Calu3 (cell line): Measurements from ENCODE around the gene TUT7. TPM values are rescaled to one million over a fixed set of nuclear protein-coding genes. Genes with fewer than 3 reads are reported as not detected.

Experiments used
- BruUV-seq: library from RNA; stranded (reverse); fragments of 400-500 nt; replicated peaks from 2 replicates; lab custom pipeline; 2021; lab: Mats Ljungman, UMichigan
- CTCF ChIA-PET: fragments of 300-600 bp; sonication (Branson Sonifier 250); formaldehyde crosslinking; loops from one replicate; lab custom pipeline; 2022; ENCODE audit warnings: antibody characterized with exemption; lab: Charles Lee
- DNase-seq: peaks from one replicate; pipeline ENCODE4 v3.0.0; 2022
- H3K27ac Mint-ChIP-seq: one replicate; pipeline ENCODE4 v1.8.0; 2022; ENCODE audit warnings: mixed read lengths; ENCODE audit not compliant: unreplicated experiment
- H3K27me3 Mint-ChIP-seq: one replicate; pipeline ENCODE4 v1.8.0; 2022; ENCODE audit warnings: mixed read lengths; ENCODE audit not compliant: unreplicated experiment
- H3K36me3 Mint-ChIP-seq: one replicate; pipeline ENCODE4 v1.8.0; 2022; ENCODE audit warnings: mild to moderate bottlenecking, moderate library complexity, mixed read lengths; ENCODE audit not compliant: insufficient read depth, unreplicated experiment
- H3K4me1 Mint-ChIP-seq: one replicate; pipeline ENCODE4 v1.8.0; 2022; ENCODE audit warnings: mild to moderate bottlenecking, low read depth, mixed read lengths; ENCODE audit not compliant: unreplicated experiment
- H3K4me3 Mint-ChIP-seq: one replicate; pipeline ENCODE4 v1.8.0; 2022; ENCODE audit warnings: mild to moderate bottlenecking, low read depth, moderate library complexity, mixed read lengths; ENCODE audit not compliant: unreplicated experiment
- H3K9me3 Mint-ChIP-seq: one replicate; pipeline ENCODE4 v1.8.0; 2022; ENCODE audit warnings: low read depth, mixed read lengths; ENCODE audit not compliant: unreplicated experiment
- CTCF ChIP-seq: fragments of 200-600 bp; IDR thresholded peaks from one replicate; pipeline ENCODE4 v1.8.0; 2022; ENCODE audit warnings: antibody characterized with exemption; ENCODE audit not compliant: unreplicated experiment
- intact Hi-C: fragments of 100-400 bp; cut with micrococcal nuclease; formaldehyde crosslinking; loops from one replicate; pipeline ENCODE4 v1.10.0; 2022; ENCODE audit not compliant: unreplicated experiment
- total RNA-seq: library from RNA; stranded (reverse); gene quantifications from 2 replicates; pipeline ENCODE4 v1.2.3, GENCODE V29; 2022

TUT7 gene
- total RNA-seq, 1 experiment from 2014 or later = 16.2 TPM

GRCh38 chr9:86344818-86345217 is 9.4 kb downstream of the TUT7 start:
- Mint-ChIP-seq H3K9me3 (no peaks in the 10 kb centered on the region), H3K27me3 (no peaks in the 10 kb centered on the region), H3K36me3 (peaks cover 16% of the 10 kb centered on the region), H3K4me3 (no peak overlapping the region), H3K27ac (no peak overlapping the region), H3K4me1 (peaks cover 23% of the 10 kb centered on the region)
- no TSS peak for BruUV-seq
- no peak for DNase-seq
- intact Hi-C loops = no loop called here
- no peak for TF ChIP-seq CTCF
- CTCF ChIA-PET = no interaction called here

- no peak overlapping the region for H3K27ac Mint-ChIP-seq
- no TSS peak for BruUV-seq
- peaks cover 8% of the 10 kb centered on the region for H3K4me1 Mint-ChIP-seq
- no peaks in the 10 kb centered on the region for H3K27me3 Mint-ChIP-seq
- H3K36me3 Mint-ChIP-seq = peaks cover 13% of the 10 kb centered on the region
- CTCF ChIA-PET = interaction anchor here (1.7 kb wide), 1 partner anchor 37 kb away, joined by 4 read pairs; no protein-coding TSS in a partner anchor
- H3K9me3 Mint-ChIP-seq = no peaks in the 10 kb centered on the region
- no peak for DNase-seq
- H3K4me3 Mint-ChIP-seq = no peak overlapping the region
- intact Hi-C loops = no loop called here
- no peak for TF ChIP-seq CTCF
Measured at GRCh38 chr9:86342269-86342668, 11.9 kb downstream of the TUT7 start.

- CTCF ChIA-PET = interaction anchor here (1.7 kb wide), 1 partner anchor 36 kb away, joined by 4 read pairs; no protein-coding TSS in a partner anchor
- intact Hi-C loops = no loop called here
- Mint-ChIP-seq H3K4me1 (peaks cover 8% of the 10 kb centered on the region), H3K27ac (no peak overlapping the region), H3K36me3 (peaks cover 19% of the 10 kb centered on the region), H3K4me3 (no peak overlapping the region), H3K9me3 (no peaks in the 10 kb centered on the region), H3K27me3 (no peaks in the 10 kb centered on the region)
- TF ChIP-seq CTCF = no peak
- DNase-seq = no peak
- BruUV-seq = no TSS peak
Measured at GRCh38 chr9:86341007-86341491, 13.2 kb downstream of the TUT7 start.

DNA sequence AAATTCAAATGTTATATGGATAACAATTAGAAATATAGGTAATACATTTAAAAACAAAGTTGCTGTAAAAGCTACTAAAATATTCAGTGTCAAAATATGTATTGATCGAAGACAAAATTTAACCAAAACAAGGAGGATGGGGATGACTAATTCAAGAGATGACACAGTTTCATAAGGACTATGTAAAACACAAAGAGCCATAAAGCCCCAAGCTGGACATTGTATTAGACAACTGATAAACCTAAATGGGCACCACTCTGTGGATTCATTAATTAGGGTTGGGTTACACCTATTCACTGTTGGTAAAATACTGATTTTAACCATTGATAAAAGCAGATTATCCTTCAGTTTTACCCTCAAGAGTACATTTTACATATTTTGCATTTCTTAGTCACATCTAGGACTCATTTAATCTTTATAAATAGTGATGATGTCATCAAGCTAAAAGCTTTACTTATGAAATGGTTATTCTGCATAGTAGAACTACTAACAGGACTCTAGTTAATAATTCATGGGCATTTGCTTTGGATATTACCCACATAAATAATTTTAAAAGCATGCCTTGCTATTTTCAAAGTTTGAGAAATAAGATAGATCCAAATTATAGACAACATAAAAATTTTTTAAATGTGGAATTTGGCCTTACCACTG is 13.7 kb downstream of the TUT7 start:
- no peak overlapping the region for H3K4me3 Mint-ChIP-seq
- TF ChIP-seq CTCF = no peak
- no peaks in the 10 kb centered on the region for H3K27me3 Mint-ChIP-seq
- BruUV-seq = no TSS peak
- H3K9me3 Mint-ChIP-seq = no peaks in the 10 kb centered on the region
- DNase-seq = no peak
- H3K27ac Mint-ChIP-seq = no peak overlapping the region
- peaks cover 19% of the 10 kb centered on the region for H3K36me3 Mint-ChIP-seq
- intact Hi-C loops = no loop called here
- peaks cover 8% of the 10 kb centered on the region for H3K4me1 Mint-ChIP-seq
- CTCF ChIA-PET = interaction anchor here (1.7 kb wide), 1 partner anchor 35 kb away, joined by 4 read pairs; no protein-coding TSS in a partner anchor
